Measurements from ENCODE around the gene SMAD5.

GRCh38 chr5:136191304-136192014 lies 58.8 kb downstream of the SMAD5 start:
- TF ChIP-seq POLR2A (IDR thresholded peaks at IDR 0.05), result no peak
- TF ChIP-seq, protein P1, sequence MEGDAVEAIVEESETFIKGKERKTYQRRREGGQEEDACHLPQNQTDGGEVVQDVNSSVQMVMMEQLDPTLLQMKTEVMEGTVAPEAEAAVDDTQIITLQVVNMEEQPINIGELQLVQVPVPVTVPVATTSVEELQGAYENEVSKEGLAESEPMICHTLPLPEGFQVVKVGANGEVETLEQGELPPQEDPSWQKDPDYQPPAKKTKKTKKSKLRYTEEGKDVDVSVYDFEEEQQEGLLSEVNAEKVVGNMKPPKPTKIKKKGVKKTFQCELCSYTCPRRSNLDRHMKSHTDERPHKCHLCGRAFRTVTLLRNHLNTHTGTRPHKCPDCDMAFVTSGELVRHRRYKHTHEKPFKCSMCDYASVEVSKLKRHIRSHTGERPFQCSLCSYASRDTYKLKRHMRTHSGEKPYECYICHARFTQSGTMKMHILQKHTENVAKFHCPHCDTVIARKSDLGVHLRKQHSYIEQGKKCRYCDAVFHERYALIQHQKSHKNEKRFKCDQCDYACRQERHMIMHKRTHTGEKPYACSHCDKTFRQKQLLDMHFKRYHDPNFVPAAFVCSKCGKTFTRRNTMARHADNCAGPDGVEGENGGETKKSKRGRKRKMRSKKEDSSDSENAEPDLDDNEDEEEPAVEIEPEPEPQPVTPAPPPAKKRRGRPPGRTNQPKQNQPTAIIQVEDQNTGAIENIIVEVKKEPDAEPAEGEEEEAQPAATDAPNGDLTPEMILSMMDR (IDR thresholded peaks at IDR 0.05), result no peak

Data from thyroid gland (tissue), 4 donors.